ENCODE measurements around the gene NFS1.

The NFS1 gene

DNA sequence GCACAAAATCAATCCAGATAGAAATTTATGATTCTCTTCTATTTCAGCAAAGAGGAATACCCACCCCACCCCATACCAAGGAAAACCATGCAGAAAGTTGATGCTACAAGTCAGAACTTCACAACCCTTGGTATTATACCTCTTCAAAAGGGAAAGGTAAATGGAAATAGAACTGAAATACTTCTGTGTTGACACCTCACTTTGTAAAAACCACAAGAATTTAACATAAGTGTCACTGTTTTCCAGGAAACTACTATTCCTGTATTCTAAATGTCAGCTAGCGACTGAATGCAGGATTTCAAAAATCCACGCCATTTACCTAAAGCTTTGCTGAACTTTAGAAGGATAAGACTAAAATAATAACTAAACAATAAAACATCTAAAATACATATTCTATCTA is 38.1 kb downstream of the NFS1 start:
- H3K27ac ChIP-seq = no peak overlapping the region
- TF ChIP-seq, protein P1, sequence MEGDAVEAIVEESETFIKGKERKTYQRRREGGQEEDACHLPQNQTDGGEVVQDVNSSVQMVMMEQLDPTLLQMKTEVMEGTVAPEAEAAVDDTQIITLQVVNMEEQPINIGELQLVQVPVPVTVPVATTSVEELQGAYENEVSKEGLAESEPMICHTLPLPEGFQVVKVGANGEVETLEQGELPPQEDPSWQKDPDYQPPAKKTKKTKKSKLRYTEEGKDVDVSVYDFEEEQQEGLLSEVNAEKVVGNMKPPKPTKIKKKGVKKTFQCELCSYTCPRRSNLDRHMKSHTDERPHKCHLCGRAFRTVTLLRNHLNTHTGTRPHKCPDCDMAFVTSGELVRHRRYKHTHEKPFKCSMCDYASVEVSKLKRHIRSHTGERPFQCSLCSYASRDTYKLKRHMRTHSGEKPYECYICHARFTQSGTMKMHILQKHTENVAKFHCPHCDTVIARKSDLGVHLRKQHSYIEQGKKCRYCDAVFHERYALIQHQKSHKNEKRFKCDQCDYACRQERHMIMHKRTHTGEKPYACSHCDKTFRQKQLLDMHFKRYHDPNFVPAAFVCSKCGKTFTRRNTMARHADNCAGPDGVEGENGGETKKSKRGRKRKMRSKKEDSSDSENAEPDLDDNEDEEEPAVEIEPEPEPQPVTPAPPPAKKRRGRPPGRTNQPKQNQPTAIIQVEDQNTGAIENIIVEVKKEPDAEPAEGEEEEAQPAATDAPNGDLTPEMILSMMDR (conservative IDR thresholded peaks at IDR 0.05) = no peak

DNA sequence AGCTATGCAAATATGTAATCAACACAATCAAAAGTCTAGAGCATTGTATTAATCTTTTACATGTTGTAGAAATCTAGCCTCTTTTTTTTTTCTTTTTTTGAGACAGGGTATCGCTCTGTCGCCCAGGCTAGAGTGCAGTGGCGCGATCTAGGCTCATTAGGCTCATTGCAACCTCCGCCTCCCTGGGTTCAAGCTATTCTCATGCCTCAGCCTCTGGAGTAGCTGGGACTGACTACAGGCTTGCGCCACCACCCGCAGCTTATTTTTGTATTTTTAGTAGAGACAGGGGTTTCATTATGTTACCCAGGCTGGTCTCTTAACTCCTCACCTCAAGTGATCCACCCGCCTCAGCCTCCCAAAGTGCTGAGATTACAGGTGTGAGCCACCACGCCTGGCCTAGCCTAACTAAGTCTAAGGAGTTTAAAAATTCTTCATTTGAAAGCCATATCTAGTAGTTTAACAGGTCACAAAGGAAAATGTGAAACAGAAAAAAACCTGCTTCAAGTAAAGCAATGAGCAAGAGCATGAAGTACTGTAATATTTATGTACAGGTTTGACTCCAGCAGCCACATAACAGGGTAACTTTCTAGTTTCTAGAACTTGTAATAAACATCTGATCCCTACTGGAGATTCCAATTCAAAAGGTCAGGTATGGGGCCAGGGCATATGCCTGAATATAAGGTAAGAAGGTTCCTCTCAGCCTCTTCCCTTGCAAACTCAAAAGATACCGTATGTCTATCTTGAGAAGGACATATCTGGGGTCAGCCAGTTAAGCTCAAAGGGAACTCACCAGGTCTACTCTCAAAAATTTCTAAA is 38.8 kb downstream of the NFS1 start:
- H3K27ac ChIP-seq = no peak overlapping the region
- TF ChIP-seq, protein P1 (conservative IDR thresholded peaks at IDR 0.05) = no peak

- TF ChIP-seq, protein P1 (conservative IDR thresholded peaks at IDR 0.05) = no peak
- H3K27ac ChIP-seq = no peak overlapping the region
Measured at GRCh38 chr20:35657271-35657670, 41.9 kb downstream of the NFS1 start.

DNA sequence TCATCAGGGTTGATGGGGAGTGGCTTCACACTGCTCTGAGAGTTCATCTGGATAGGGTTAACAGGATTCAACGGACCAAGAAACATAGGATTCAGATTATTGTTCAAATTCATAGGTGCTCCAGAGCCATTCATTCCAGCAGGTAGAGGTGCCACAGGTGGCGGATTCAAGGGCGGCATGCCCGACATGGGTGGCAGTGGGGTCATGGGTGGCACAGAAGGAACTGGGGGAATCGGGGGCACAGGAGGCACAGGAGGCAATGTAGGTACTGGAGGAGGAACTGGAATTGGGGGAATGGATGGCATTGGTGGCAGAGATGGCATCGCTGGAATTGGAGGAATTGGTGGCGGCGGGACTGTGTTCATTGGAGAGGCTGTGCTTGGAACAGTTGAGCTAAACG is 44.7 kb downstream of the NFS1 start:
- TF ChIP-seq, protein P1 (conservative IDR thresholded peaks at IDR 0.05) = no peak
- no peak overlapping the region for H3K27ac ChIP-seq

GRCh38 chr20:35653893-35654292 is 45.3 kb downstream of the NFS1 start:
- TF ChIP-seq, protein P1 (conservative IDR thresholded peaks at IDR 0.05) = no peak
- no peak overlapping the region for H3K27ac ChIP-seq

GRCh38 chr20:35653430-35653734 is 45.8 kb downstream of the NFS1 start:
- TF ChIP-seq, protein P1 (conservative IDR thresholded peaks at IDR 0.05) = no peak
- H3K27ac ChIP-seq = no peak overlapping the region

DNA sequence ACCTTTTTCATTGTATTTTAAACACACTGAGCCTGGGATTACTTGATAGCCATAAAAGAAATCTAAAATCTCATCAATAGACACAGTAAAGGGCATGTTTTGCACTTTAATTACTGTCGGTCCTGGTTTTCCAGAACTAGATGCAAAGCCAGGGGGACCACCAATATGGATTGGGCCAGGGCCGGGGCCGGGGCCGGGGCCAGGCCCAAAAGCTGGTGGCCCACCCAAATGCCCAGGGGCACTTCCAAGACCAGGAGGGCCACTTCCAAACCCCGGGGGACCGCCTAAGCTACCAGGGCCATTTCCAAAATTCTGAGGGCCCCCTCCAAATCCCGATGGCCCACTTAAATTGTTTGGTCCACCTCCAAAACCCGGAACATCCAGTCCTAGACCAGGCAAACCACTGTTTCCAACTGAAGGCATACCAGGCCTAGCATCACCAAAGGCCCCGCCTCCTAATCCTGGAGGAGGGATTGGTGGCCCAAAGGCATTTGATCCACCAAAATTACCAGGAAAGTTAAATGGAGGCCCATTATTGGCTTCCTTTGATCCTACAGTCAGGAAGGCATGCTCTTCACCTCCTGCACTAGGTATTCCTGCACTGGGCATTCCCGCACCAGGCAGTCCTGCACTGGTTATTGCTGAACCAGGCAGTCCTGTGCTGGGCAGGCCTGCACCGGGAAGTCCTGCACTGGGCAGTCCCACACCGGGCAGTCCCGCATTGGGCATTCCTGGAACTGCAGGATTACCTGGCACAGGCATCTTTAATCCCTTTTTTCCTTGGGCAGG is 46.3 kb downstream of the NFS1 start:
- no peak overlapping the region for H3K27ac ChIP-seq
- TF ChIP-seq, protein P1 (conservative IDR thresholded peaks at IDR 0.05) = no peak

All from VCaP (cell line).